ENCODE results near the gene SHLD1.
"Not testable (repeated sequence)": the region's sequence is repeated elsewhere in the genome, so short reads cannot be mapped to it uniquely, and the experiment has no call there.

The SHLD1 gene

DNA sequence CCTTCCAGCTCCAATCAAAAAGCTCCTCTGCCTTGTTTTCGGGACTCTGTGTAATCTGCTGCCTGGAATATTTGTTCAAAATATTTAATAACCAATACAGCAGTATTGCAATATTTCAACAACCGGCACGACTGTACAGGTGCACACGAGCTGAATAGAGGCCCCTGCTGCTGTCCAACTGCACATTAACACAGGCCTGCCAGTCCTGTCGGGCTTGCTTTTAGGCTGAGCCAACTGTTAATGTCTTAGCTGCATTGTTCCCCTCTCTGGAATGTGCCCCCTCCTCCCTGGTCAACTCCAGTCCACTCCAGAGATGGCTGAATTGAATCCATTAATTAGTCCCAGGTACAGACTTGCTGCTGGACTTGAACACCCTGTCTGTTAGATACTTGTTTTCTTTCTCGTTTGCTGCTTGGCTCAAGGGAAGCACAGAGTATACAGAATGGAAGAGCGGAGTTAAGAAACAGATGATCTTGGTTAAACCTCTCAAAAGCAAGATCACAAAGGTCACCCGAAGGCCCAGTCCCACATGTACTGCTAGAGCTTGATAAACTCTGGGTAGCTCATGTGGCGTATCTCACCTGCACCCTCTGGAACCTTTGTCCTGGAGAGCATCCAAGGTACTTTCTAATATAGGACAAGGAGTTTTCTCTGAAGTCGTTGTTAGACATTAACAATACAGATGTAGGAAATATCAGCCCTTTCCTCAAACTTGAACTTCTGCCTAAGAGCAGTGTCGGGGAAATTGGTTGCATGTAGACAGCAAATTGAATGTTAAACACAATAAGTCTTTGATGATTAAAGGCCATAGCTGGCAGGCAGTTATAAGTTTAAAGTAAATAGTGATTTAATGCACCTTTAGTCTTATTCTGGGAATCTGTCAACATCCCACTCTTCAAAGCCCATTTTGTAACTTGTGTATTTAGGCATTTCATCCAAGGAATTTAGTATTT lies 31.9 kb downstream of the SHLD1 start:
- no peak for DNase-seq

DNA sequence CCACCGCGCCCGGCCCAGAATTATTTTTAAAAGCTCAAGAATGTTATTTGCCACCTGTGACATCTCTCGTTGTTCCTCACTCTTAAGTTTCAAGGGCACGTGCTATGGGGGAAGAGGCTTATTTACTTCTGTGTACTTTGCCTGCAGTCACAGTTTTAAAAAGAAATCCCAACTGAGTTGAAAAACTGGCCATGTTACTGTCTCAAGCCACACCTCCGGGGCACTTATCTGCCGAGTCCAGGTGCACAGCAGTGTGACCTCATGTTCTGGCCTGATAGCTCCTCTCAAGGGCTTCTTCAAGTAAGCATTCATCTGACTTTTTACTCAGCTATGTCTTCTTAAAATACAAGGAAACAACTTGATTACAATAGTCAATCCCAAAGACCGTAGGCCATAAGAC lies 34.5 kb downstream of the SHLD1 start:
- DNase-seq: no peak

DNA sequence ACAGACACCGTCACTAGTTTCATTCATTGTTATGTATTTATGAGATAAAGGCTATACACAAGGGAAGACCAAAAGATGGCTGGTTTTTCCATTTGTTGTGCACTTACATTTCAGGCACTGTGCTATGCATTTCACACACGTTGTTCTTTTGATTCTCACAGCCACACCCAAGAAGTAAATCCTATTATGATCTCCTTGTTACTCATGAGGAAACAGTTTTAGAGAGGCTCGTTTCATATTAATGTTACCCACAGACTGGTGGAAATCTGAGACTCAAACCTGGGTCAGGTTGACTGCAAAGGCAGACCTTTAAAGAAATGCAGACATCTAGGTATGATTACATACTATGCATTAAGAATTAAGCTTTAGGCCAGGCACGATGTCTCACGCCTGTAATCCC lies 34.9 kb downstream of the SHLD1 start:
- no peak for DNase-seq

DNA sequence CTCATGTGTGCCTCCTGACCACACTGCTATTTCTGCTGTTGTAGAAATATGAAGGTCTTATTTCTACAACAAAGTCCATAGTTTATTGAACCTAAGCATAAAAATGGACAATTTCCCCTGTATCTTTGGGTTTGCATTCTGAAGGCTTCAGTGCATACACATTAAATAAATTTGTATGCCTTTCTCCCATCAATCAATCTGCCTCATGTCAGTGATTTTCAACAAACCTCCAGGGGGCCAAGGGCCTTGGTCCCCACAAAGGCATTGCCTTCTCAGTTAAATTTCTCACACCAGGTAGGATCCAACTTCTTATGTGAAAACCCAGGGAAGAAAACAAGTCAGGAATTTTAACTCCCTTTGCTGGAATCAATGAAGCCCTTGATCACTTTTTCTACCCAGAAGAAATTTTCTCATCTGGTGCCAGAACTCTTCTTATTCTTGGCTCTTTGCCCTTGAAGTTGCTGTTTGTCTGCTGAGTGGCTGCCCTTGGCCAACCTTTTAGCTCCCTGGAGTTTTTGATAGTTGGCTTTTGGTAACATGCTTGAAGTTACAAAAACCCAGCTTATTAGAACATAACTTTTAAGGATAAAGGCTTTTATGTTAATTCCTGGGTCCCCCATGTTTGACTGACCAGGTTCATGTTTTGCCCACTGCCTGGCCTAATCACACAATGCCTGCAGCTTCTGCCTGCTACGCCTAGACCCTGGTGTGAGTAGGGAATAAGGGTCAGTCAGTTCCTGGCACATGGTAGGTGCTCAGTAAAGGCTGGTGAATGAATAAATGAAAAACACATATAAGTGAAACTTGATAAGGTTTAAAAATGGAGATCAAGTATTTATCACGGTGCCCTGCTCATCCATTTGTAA lies 37.0 kb downstream of the SHLD1 start:
- DNase-seq: no peak

DNA sequence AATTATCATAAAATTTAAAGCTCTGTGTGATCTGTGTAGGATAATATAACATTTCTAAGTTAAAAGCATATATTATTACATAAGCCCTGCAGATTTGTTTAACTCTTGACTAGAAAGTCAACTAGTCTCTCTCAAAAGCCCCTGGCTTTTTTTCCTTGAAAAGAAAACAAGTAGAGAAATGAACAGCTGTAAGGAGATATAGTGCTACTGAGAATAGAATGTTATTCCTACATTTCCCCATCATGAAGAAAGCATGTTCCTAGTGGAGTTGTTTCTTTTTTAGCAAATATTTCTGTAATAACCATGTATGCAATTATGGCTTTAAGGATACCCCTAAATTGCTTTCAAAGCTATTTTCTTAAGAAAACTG lies 37.6 kb downstream of the SHLD1 start:
- DNase-seq: no peak

- DNase-seq: peak; percentile 85
Measured at GRCh38 chr20:5788385-5788895, 38.2 kb downstream of the SHLD1 start.

- DNase-seq: no peak
Measured at GRCh38 chr20:5789827-5790226, 39.6 kb downstream of the SHLD1 start.

GRCh38 chr20:5793916-5794315 lies 43.7 kb downstream of the SHLD1 start:
- DNase-seq: no peak

- DNase-seq: no peak
Measured at GRCh38 chr20:5796331-5797040, 46.3 kb downstream of the SHLD1 start.

- DNase-seq: no peak
Measured at GRCh38 chr20:5797165-5797564, 47.0 kb downstream of the SHLD1 start.

GRCh38 chr20:5797843-5798462 lies 47.8 kb downstream of the SHLD1 start:
- DNase-seq: no peak

DNA sequence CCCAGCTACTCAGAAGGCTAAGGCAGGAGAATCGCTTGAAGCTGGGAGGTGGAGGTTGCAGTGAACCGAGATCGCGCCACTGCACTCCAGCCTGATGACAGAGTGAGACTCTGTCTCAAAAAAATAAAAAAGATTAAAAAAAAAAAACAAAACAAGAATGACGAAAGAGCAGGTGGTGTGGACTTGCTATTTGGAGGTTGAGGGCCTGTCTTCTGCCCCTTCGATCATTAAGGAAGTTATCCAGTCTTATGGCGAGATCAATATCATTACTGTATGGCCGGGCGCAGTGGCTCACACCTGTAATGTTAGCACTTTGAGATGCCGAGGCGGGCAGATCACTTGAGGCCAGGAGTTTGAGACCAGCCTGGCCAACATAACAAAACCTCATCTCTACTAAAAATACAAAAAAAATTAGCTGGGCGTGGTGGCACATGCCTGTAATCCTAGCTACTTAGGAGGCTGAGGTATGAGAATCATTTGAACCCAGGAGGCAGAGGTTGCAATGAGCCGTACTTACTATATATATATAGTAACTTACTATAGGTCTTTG lies 53.6 kb downstream of the SHLD1 start:
- not testable (repeated sequence) for DNase-seq

GRCh38 chr20:5806457-5807263 lies 56.5 kb downstream of the SHLD1 start:
- DNase-seq: no peak

DNA sequence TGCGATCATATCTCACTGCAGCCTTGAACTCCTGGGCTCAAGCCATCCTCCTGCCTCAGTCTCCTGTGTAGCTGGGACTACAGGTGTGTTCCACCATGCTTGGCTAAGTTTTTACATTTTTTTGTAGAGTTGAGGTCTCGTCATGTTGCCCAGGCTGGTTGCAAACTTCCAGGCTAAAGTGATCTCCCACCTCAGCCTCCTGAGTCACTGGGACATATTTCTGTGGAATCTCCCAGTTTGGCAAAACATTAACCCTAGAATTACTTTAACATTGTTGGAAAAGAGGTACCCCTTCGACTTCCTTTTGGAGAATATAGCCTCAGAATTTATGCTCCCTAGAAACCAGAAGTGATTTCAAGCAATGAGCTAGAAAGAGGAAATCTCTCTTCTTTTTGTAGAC lies 57.2 kb downstream of the SHLD1 start:
- DNase-seq: no peak

DNA sequence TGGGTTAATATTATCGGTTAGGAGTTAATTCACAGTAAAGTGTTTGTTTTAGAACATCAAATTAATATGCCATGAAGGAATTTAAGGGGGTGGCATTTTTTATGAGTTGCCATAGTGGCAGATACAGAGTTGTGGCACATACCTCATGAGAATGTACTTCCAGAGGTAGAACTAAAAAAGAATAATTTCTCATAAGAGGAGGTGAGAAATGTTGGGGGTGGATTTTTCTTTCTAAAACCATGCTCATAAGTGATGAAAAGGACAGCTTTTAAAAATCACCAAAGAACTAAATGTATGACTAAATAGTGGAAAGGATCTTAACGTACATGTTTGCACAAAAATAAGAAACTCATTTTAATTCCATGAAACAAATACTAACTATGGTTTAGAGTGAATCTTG lies 58.7 kb downstream of the SHLD1 start:
- DNase-seq: no peak

- no peak for DNase-seq
Measured at GRCh38 chr20:5809495-5809894, 59.3 kb downstream of the SHLD1 start.

DNA sequence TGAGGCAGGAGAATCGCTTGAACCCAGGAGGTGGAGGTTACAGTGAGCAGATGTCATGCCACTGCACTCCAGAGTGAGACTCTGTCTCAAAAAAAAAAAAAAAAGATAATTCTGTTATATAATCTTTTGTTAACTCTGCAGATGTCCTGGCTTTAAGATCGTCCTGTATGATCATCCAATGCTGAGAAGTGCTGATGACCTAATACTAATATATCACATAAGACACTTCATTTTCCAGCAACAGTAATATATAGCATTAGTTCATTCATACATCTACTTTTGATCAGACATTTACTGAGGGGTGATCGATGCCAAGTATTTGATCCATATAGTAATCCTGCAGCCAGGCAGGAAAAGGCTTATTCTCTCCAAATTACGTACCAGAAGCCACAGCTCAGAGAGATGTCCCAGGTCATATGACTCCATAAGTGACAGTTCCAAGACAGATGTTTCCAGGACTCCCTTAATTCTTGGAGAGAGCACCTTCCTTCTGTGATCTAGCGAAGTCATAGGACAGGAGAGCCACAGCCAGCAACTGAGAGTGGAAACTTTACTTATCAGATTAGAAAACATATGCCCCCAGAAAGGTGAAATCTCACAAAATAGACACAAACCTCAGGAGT lies 60.7 kb downstream of the SHLD1 start:
- DNase-seq: no peak

- DNase-seq: no peak
Measured at GRCh38 chr20:5811746-5812145, 61.5 kb downstream of the SHLD1 start.

- no peak for DNase-seq
Measured at GRCh38 chr20:5818346-5818681, 68.1 kb downstream of the SHLD1 start.

DNA sequence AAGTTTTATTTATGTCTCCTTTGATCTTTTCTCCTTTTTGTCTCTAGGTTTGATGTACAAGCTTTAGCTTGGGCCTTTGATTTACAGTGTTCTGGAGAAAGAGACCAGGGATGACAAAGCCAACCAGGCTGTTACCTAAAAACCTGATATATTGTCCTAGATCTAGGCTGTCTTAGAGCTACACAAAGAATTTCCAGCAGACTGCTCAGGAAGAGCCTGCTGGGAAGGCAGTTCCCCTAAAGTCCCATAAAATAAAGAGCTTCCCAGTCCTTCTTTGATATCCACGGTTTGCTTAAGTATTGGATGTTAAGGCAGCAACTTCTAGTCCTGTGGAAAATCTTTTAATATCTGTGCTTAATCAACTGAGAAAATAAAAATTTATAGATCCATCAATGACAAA lies 70.5 kb downstream of the SHLD1 start:
- DNase-seq: no peak

GRCh38 chr20:5821627-5822215 lies 71.5 kb downstream of the SHLD1 start:
- DNase-seq: no peak

Data from NCI-H1694 treated with DMSO at 0.1 percent for 48 hours (cell line).